ENCODE measurements around the gene ATP7B. TPM values are rescaled to one million over a fixed set of nuclear protein-coding genes. Genes with fewer than 3 reads are reported as not detected.

The ATP7B gene
- total and polyA plus RNA-seq, 2 experiments from 2014 or later, result 2.2 to 12.8 TPM

GRCh38 chr13:51920267-51920666 is 91.0 kb downstream of the ATP7B start:
- DNase-seq (ENCODE audit: low spot score) (no peak), ATAC-seq (no peak)
- Histone ChIP-seq H3F3A (replicated peaks; ENCODE audit: low read depth) (no peaks in the 10 kb centered on the region), H4K20me1 (replicated peaks; ENCODE audit: insufficient read depth) (no peaks in the 10 kb centered on the region), H3K4me3 (no peak overlapping the region), H3K27ac (ENCODE audit: low read depth) (no peak overlapping the region), H3K4me1 (ENCODE audit: insufficient read depth) (no peaks in the 10 kb centered on the region), H3K27me3 (ENCODE audit: insufficient read depth) (no peaks in the 10 kb centered on the region), H3K9me2 (ENCODE audit: insufficient read depth) (no peaks in the 10 kb centered on the region), H3K36me3 (ENCODE audit: insufficient read depth) (no peaks in the 10 kb centered on the region), H3K79me2 (replicated peaks; ENCODE audit: insufficient read depth) (no peaks in the 10 kb centered on the region), H3K4me2 (no peak overlapping the region), H2AFZ (no peak overlapping the region)
- H3K9me3 Mint-ChIP-seq, result no peaks in the 10 kb centered on the region
- H3K36me3 Mint-ChIP-seq (ENCODE audit: low read depth), result no peaks in the 10 kb centered on the region
- H3K4me1 Mint-ChIP-seq, result peaks cover 4% of the 10 kb centered on the region; the same call in 1 of the 3 replicates
- H3K27me3 Mint-ChIP-seq (ENCODE audit: insufficient read depth, low read depth, poor library complexity), result peaks cover 2% of the 10 kb centered on the region
- no peak overlapping the region for H3K27ac Mint-ChIP-seq
- no peak overlapping the region for H3K4me3 Mint-ChIP-seq
- no peak for TF ChIP-seq ZNF114 (CRISPR knock-in tag; IDR thresholded peaks at IDR 0.05)
- TF ChIP-seq REST (IDR thresholded peaks at IDR 0.05; ENCODE audit: unreplicated experiment), result no peak
- no peak for TF ChIP-seq ETS1 (IDR thresholded peaks at IDR 0.05)
- no peak for TF ChIP-seq JUNB (IDR thresholded peaks at IDR 0.05; ENCODE audit: unreplicated experiment)
- no peak for TF ChIP-seq EZH2 (IDR thresholded peaks at IDR 0.05; ENCODE audit: low read depth, unreplicated experiment)
- TF ChIP-seq CREB1 (CRISPR knock-in tag; IDR thresholded peaks at IDR 0.05; ENCODE audit: low read depth), result no peak
- no peak for TF ChIP-seq STAT1 (IDR thresholded peaks at IDR 0.05; ENCODE audit: unreplicated experiment)
- no peak for TF ChIP-seq NANOG (IDR thresholded peaks at IDR 0.05; ENCODE audit: borderline replicate concordance)
- no peak for TF ChIP-seq POLR2AphosphoS5 (IDR thresholded peaks at IDR 0.05; ENCODE audit: low read depth)
- no peak for TF ChIP-seq CTCF (conservative IDR thresholded peaks at IDR 0.05; ENCODE audit: low read depth in 2 of 2)
- TF ChIP-seq ZNF462 (CRISPR knock-in tag; IDR thresholded peaks at IDR 0.05), result no peak
- TF ChIP-seq EZH2phosphoT487 (IDR thresholded peaks at IDR 0.05; ENCODE audit: unreplicated experiment), result no peak
- TF ChIP-seq ZNF331 (CRISPR knock-in tag; IDR thresholded peaks at IDR 0.05; ENCODE audit: low read depth), result no peak
